ENCODE measurements around the gene APEH. TPM values are rescaled to one million over a fixed set of nuclear protein-coding genes. Genes with fewer than 3 reads are reported as not detected.

APEH gene
- polyA plus RNA-seq, 4 donors = 66.2 to 87.8 (median 81.9) TPM

DNA sequence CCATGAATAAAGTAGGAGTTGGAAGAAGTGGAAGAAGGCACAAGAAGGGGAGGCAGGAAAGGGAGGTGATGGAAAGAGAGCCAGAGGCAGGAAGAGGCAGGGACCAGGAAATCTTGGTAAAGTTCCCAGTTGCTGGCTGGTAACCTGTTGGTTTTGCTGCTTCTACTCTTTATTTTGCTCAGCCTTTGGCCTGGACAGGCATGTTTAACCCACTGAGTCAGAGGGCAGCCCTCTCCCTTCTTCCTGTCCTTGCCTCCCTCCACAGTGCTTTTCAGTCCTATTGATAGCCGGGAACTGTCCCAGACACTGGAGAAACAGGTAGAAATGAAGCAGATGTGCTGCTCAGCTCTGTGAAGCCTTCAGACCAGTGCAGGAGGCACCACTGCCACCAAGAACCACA, 43.4 kb upstream of the APEH start:
- no peaks in the 10 kb centered on the region for H3K27me3 ChIP-seq (ENCODE audit: control insufficient read depth in 3 of 3, insufficient read depth in 3 of 3, low read length in 3 of 3)
- WGBS, 3 donors = 82 to 100% (median 92%) methylated on average over 1 of the region's 1 CpG
- H3K4me1 ChIP-seq (ENCODE audit: control insufficient read depth in 3 of 3, insufficient read depth in 2 of 3, low read depth in 1 of 3, low read length in 2 of 3) = no peaks in the 10 kb centered on the region
- H3K27ac ChIP-seq (ENCODE audit: low read depth in 1 of 3, low read length in 2 of 3) = no peak overlapping the region
- H3K9me3 ChIP-seq (ENCODE audit: control insufficient read depth in 2 of 2, insufficient read depth in 1 of 2, low read depth in 1 of 2, low read length in 1 of 2) = no peaks in the 10 kb centered on the region
- FAIRE-seq = no peak
- no peak for DNase-seq
- no peaks in the 10 kb centered on the region for H3K36me3 ChIP-seq (ENCODE audit: control insufficient read depth in 3 of 3, insufficient read depth in 2 of 3, low read depth in 1 of 3, low read length in 3 of 3)
- H3K4me3 ChIP-seq (ENCODE audit: low read depth in 1 of 3, low read length in 3 of 3) = no peak overlapping the region

- Histone ChIP-seq H3K36me3 (ENCODE audit: control insufficient read depth in 3 of 3, insufficient read depth in 2 of 3, low read depth in 1 of 3, low read length in 3 of 3) (no peaks in the 10 kb centered on the region), H3K4me3 (ENCODE audit: low read depth in 1 of 3, low read length in 3 of 3) (no peak overlapping the region), H3K9me3 (ENCODE audit: control insufficient read depth in 2 of 2, insufficient read depth in 1 of 2, low read depth in 1 of 2, low read length in 1 of 2) (no peaks in the 10 kb centered on the region), H3K27ac (ENCODE audit: low read depth in 1 of 3, low read length in 2 of 3) (no peak overlapping the region), H3K27me3 (ENCODE audit: control insufficient read depth in 3 of 3, insufficient read depth in 3 of 3, low read length in 3 of 3) (no peaks in the 10 kb centered on the region), H3K4me1 (ENCODE audit: control insufficient read depth in 3 of 3, insufficient read depth in 2 of 3, low read depth in 1 of 3, low read length in 2 of 3) (no peaks in the 10 kb centered on the region)
- WGBS, 3 donors = 77 to 82% (median 80%) methylated on average over 3 of the region's 3 CpGs
- no peak for DNase-seq
- no peak for FAIRE-seq
Observed at GRCh38 chr3:49634736-49635135, 39.4 kb upstream of the APEH start.

DNA sequence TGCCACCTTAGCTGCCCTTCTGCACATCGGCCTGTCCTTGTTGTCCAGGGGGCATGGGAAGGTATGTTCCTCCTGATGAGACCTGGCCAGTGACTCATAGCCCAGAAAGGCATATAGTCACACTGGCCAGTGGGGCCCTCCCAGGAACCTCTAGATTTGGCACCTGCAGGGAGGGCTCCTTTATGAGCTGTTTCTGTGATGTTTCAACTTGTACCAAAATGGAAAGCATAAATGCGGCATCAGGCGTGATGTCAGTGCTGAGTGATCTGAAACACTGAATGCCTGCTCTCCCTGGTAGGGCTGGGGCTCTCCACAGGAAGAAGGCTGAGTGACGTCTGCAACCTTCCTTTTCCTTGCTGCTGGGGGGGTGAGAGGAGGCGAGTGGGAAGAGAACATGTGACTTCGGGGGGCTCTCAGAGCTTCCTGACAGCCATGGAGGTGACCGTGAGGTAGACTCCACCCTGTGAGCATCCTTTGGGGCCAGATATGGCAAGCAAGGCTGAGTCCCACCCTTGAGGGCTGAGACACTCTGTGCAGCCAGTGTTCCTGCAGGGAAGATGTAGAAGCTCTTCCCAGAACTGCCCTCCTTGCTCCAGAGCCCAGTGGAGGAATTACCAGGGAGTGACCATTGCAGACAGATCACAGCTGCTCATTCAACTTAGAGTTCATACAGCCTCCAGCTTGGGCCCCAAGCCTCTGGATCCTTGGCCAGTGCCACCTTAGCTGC, 37.1 kb upstream of the APEH start:
- Histone ChIP-seq H3K27ac (ENCODE audit: low read depth in 1 of 3, low read length in 2 of 3) (no peak overlapping the region), H3K9me3 (ENCODE audit: control insufficient read depth in 2 of 2, insufficient read depth in 1 of 2, low read depth in 1 of 2, low read length in 1 of 2) (no peaks in the 10 kb centered on the region), H3K4me1 (ENCODE audit: control insufficient read depth in 3 of 3, insufficient read depth in 2 of 3, low read depth in 1 of 3, low read length in 2 of 3) (no peaks in the 10 kb centered on the region), H3K36me3 (ENCODE audit: control insufficient read depth in 3 of 3, insufficient read depth in 2 of 3, low read depth in 1 of 3, low read length in 3 of 3) (no peaks in the 10 kb centered on the region), H3K27me3 (ENCODE audit: control insufficient read depth in 3 of 3, insufficient read depth in 3 of 3, low read length in 3 of 3) (no peaks in the 10 kb centered on the region), H3K4me3 (ENCODE audit: low read depth in 1 of 3, low read length in 3 of 3) (no peak overlapping the region)
- DNase-seq (no peak), FAIRE-seq (no peak)
- WGBS, 3 donors = 58 to 69% (median 62%) methylated on average over 7 of the region's 7 CpGs

DNA sequence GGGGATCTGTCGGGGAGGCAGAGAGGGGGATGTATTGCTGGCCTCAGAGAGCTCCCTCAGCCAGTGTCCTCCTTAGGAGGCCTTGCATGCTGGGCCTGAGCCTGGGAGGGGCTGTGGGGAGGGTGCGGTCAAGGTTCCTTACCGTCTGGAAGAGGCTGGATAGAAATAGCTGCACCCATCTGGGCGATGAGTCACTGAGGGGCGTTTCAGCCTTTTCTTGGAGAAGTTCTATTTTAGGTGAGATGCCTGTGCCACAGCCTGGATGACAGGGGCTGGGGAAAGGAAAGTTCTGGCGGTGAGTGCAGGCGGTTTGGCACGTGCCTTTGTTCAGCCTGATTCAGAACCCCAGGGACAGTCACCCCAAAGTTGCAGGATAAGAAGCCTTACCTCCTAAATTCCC, 35.7 kb upstream of the APEH start:
- Histone ChIP-seq H3K4me3 (ENCODE audit: low read depth in 1 of 3, low read length in 3 of 3) (no peak overlapping the region), H3K27me3 (ENCODE audit: control insufficient read depth in 3 of 3, insufficient read depth in 3 of 3, low read length in 3 of 3) (no peaks in the 10 kb centered on the region), H3K4me1 (ENCODE audit: control insufficient read depth in 3 of 3, insufficient read depth in 2 of 3, low read depth in 1 of 3, low read length in 2 of 3) (no peaks in the 10 kb centered on the region), H3K36me3 (ENCODE audit: control insufficient read depth in 3 of 3, insufficient read depth in 2 of 3, low read depth in 1 of 3, low read length in 3 of 3) (no peaks in the 10 kb centered on the region), H3K9me3 (ENCODE audit: control insufficient read depth in 2 of 2, insufficient read depth in 1 of 2, low read depth in 1 of 2, low read length in 1 of 2) (no peaks in the 10 kb centered on the region), H3K27ac (ENCODE audit: low read depth in 1 of 3, low read length in 2 of 3) (no peak overlapping the region)
- 46 to 60% (median 60%) methylated on average over 8 of the region's 8 CpGs for WGBS, 3 donors
- no peak for DNase-seq
- no peak for FAIRE-seq

DNA sequence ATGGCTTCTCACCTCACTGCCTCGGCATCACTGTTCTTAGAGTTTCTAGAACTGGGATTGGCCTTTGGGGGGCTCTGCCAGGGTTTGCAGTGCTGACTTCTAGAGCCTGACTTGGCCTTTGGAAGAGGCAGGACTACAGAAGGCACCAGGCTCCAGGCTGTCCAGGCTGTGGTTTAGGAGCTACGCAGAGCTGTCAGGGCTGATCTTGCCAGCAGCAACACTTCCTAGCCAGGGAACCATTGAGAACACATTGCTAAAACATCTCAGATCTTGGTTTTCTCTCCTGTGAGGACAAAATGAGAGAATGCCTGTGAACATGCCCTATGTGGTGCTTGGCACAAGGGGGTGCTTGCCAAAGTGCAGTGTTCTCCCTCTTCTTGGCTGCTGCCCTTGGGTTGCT, 34.6 kb upstream of the APEH start:
- FAIRE-seq (no peak), DNase-seq (no peak)
- 82 to 89% (median 86%) methylated on average over 2 of the region's 2 CpGs for WGBS, 3 donors
- H3K4me3 ChIP-seq (ENCODE audit: low read depth in 1 of 3, low read length in 3 of 3) = no peak overlapping the region
- H3K27ac ChIP-seq (ENCODE audit: low read depth in 1 of 3, low read length in 2 of 3) = no peak overlapping the region
- H3K27me3 ChIP-seq (ENCODE audit: control insufficient read depth in 3 of 3, insufficient read depth in 3 of 3, low read length in 3 of 3) = no peaks in the 10 kb centered on the region
- H3K9me3 ChIP-seq (ENCODE audit: control insufficient read depth in 2 of 2, insufficient read depth in 1 of 2, low read depth in 1 of 2, low read length in 1 of 2) = no peaks in the 10 kb centered on the region
- H3K4me1 ChIP-seq (ENCODE audit: control insufficient read depth in 3 of 3, insufficient read depth in 2 of 3, low read depth in 1 of 3, low read length in 2 of 3) = no peaks in the 10 kb centered on the region
- H3K36me3 ChIP-seq (ENCODE audit: control insufficient read depth in 3 of 3, insufficient read depth in 2 of 3, low read depth in 1 of 3, low read length in 3 of 3) = no peaks in the 10 kb centered on the region

DNA sequence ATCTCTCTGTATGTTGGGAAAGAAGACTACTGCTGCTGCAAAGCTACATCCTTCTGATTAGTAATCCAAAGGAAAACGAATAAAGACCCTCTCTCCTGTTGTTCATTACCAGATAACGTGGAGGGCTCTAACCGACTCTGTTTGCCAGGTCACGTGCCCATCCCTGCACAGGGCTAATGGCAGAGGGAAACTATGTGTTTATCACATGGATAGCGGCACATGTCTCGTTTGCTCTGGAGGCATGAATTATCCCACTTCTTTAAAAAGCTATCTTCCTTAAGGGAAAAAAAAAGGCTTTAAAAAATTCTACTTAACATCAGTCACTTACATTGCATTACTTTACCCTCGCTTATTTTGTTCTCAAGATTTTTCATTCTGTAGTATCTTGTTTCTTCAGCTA, 32.9 kb upstream of the APEH start:
- 44 to 59% (median 59%) methylated on average over 7 of the region's 7 CpGs for WGBS, 3 donors
- no peak for FAIRE-seq
- no peaks in the 10 kb centered on the region for H3K36me3 ChIP-seq (ENCODE audit: control insufficient read depth in 3 of 3, insufficient read depth in 2 of 3, low read depth in 1 of 3, low read length in 3 of 3)

GRCh38 chr3:49641921-49642707, 32.0 kb upstream of the APEH start:
- DNase-seq = no peak
- no peaks in the 10 kb centered on the region for H3K27me3 ChIP-seq (ENCODE audit: control insufficient read depth in 3 of 3, insufficient read depth in 3 of 3, low read length in 3 of 3)
- no peak overlapping the region for H3K4me3 ChIP-seq (ENCODE audit: low read depth in 1 of 3, low read length in 3 of 3)
- FAIRE-seq = no peak
- H3K36me3 ChIP-seq (ENCODE audit: control insufficient read depth in 3 of 3, insufficient read depth in 2 of 3, low read depth in 1 of 3, low read length in 3 of 3) = no peaks in the 10 kb centered on the region
- H3K27ac ChIP-seq (ENCODE audit: low read depth in 1 of 3, low read length in 2 of 3) = no peak overlapping the region
- no peaks in the 10 kb centered on the region for H3K4me1 ChIP-seq (ENCODE audit: control insufficient read depth in 3 of 3, insufficient read depth in 2 of 3, low read depth in 1 of 3, low read length in 2 of 3)
- no peaks in the 10 kb centered on the region for H3K9me3 ChIP-seq (ENCODE audit: control insufficient read depth in 2 of 2, insufficient read depth in 1 of 2, low read depth in 1 of 2, low read length in 1 of 2)
- WGBS, 3 donors = 93% methylated on average over 14 of the region's 14 CpGs

More for the DNA sequence above, 32.9 kb upstream of the APEH start:
- DNase-seq = no peak
- Histone ChIP-seq H3K4me1 (ENCODE audit: control insufficient read depth in 3 of 3, insufficient read depth in 2 of 3, low read depth in 1 of 3, low read length in 2 of 3) (no peaks in the 10 kb centered on the region), H3K9me3 (ENCODE audit: control insufficient read depth in 2 of 2, insufficient read depth in 1 of 2, low read depth in 1 of 2, low read length in 1 of 2) (no peaks in the 10 kb centered on the region), H3K4me3 (ENCODE audit: low read depth in 1 of 3, low read length in 3 of 3) (no peak overlapping the region), H3K27ac (ENCODE audit: low read depth in 1 of 3, low read length in 2 of 3) (no peak overlapping the region), H3K27me3 (ENCODE audit: control insufficient read depth in 3 of 3, insufficient read depth in 3 of 3, low read length in 3 of 3) (no peaks in the 10 kb centered on the region)

GRCh38 chr3:49642708-49643145, 31.4 kb upstream of the APEH start:
- no peak overlapping the region for H3K4me3 ChIP-seq (ENCODE audit: low read depth in 1 of 3, low read length in 3 of 3)
- FAIRE-seq (no peak), DNase-seq (no peak)
- H3K27me3 ChIP-seq (ENCODE audit: control insufficient read depth in 3 of 3, insufficient read depth in 3 of 3, low read length in 3 of 3) = no peaks in the 10 kb centered on the region
- no peaks in the 10 kb centered on the region for H3K9me3 ChIP-seq (ENCODE audit: control insufficient read depth in 2 of 2, insufficient read depth in 1 of 2, low read depth in 1 of 2, low read length in 1 of 2)
- H3K36me3 ChIP-seq (ENCODE audit: control insufficient read depth in 3 of 3, insufficient read depth in 2 of 3, low read depth in 1 of 3, low read length in 3 of 3) = no peaks in the 10 kb centered on the region
- H3K27ac ChIP-seq (ENCODE audit: low read depth in 1 of 3, low read length in 2 of 3) = no peak overlapping the region
- no peaks in the 10 kb centered on the region for H3K4me1 ChIP-seq (ENCODE audit: control insufficient read depth in 3 of 3, insufficient read depth in 2 of 3, low read depth in 1 of 3, low read length in 2 of 3)
- 87 to 88% (median 87%) methylated on average over 9 of the region's 9 CpGs for WGBS, 3 donors

All from small intestine (tissue), 7 donors.